SW 1271 (cell line): Measurements from ENCODE around the gene IGF2R.
"Not testable (repeated sequence)": the region's sequence is repeated elsewhere in the genome, so short reads cannot be mapped to it uniquely, and the experiment has no call there.

ENCODE experiments used
- DNase-seq, 2 experiments: peaks; one replicate each; lab custom pipeline; 2025; lab: John Stamatoyannopoulos, UW

IGF2R gene, protein sequence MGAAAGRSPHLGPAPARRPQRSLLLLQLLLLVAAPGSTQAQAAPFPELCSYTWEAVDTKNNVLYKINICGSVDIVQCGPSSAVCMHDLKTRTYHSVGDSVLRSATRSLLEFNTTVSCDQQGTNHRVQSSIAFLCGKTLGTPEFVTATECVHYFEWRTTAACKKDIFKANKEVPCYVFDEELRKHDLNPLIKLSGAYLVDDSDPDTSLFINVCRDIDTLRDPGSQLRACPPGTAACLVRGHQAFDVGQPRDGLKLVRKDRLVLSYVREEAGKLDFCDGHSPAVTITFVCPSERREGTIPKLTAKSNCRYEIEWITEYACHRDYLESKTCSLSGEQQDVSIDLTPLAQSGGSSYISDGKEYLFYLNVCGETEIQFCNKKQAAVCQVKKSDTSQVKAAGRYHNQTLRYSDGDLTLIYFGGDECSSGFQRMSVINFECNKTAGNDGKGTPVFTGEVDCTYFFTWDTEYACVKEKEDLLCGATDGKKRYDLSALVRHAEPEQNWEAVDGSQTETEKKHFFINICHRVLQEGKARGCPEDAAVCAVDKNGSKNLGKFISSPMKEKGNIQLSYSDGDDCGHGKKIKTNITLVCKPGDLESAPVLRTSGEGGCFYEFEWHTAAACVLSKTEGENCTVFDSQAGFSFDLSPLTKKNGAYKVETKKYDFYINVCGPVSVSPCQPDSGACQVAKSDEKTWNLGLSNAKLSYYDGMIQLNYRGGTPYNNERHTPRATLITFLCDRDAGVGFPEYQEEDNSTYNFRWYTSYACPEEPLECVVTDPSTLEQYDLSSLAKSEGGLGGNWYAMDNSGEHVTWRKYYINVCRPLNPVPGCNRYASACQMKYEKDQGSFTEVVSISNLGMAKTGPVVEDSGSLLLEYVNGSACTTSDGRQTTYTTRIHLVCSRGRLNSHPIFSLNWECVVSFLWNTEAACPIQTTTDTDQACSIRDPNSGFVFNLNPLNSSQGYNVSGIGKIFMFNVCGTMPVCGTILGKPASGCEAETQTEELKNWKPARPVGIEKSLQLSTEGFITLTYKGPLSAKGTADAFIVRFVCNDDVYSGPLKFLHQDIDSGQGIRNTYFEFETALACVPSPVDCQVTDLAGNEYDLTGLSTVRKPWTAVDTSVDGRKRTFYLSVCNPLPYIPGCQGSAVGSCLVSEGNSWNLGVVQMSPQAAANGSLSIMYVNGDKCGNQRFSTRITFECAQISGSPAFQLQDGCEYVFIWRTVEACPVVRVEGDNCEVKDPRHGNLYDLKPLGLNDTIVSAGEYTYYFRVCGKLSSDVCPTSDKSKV (N-terminal part only)

DNA sequence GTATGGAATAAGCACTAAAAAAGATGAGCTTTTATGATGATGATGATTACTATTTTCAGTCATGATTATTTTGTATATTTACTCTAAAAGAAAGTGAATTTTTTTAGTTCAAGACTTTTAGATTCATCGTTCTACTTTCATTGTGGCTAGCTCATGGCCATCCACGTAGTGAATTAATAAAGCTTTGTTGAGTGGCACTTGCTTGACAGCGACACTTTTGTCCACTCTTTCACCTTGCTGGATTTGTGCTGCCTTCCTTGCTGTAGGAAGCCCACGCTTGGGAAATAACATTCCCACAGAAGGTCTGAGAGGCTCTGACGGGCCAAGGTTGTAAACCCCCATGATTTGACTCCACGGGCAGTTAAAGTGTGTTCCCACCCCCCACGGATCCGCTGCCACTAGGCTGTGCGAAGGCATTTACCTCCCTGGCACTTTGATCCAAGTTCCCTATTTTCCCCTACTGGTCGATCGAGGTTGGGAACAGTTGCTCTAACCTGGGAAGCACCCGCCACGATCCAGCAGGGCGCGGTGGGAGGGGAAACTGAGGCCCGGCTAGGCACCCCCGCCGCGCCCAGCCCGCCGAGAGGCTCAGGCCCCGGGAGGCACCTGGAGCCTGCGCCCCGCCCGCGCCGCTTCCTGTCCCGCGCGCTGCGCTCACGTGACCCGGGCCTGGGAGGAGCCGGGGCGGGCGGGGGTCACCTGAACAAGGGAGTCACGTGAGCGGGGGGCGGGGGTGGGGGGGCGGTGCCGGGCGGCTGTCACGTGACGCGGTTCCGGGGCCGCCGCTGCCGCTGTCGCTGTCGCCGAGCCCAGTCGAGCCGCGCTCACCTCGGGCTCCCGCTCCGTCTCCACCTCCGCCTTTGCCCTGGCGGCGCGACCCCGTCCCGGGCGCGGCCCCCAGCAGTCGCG is at the start of gene IGF2R:
Gene IGF2R, plus strand, starts transcription at position 788 of the 909 bp plus-strand sequence. CDS start 165 bp downstream, outside the sequence.
- peak; percentile 56 to 79 for DNase-seq

GRCh38 chr6:159919800-159920199 is 49.1 kb upstream of the IGF2R start:
- no peak for DNase-seq

GRCh38 chr6:159924150-159924549 is 44.7 kb upstream of the IGF2R start:
- DNase-seq: not testable (repeated sequence)

- no peak for DNase-seq
Measured at GRCh38 chr6:159926542-159927203, 42.2 kb upstream of the IGF2R start.

DNA sequence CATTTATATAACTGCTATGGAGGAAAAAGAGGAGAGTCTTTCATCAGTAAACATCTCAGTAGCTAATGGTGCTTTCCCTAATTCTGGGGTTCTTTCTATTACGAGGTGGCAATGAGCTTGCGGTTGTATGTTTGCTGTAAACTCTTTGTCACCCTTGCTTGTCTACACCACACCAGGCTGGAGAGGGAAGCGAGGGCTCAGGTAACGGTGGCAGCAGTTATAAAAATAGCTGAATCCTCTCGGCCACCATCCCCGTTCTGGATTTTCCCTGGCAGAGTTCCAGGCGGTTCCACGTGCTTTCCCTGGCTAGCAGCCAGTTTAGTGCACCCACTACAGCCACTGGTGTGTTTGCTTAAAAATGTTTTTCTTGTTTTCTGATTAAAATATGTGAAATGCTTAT is 39.1 kb upstream of the IGF2R start:
- no peak for DNase-seq

- no peak for DNase-seq
Measured at GRCh38 chr6:159931112-159931511, 37.8 kb upstream of the IGF2R start.

DNA sequence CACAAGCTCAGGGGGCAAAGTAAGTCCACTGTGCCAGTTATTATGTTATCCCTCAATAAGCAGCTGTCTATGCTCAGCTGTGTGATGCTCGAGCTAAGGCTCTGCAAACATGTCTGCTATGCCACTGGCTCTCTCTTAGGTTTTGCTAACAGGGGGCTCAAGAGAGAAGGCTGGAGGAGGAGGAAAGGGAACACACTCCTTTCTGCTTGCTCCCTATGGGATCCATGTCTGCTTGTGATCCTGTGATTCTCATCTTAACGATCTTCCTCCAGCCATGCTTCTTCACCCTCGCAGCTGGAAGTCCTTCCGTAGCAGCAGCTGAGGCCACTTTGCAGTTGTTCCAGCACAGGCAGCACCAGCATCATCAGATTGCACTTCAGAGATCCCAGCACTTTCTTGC is 37.0 kb upstream of the IGF2R start:
- DNase-seq: no peak

- DNase-seq: no peak
Measured at GRCh38 chr6:159933077-159933476, 35.8 kb upstream of the IGF2R start.

DNA sequence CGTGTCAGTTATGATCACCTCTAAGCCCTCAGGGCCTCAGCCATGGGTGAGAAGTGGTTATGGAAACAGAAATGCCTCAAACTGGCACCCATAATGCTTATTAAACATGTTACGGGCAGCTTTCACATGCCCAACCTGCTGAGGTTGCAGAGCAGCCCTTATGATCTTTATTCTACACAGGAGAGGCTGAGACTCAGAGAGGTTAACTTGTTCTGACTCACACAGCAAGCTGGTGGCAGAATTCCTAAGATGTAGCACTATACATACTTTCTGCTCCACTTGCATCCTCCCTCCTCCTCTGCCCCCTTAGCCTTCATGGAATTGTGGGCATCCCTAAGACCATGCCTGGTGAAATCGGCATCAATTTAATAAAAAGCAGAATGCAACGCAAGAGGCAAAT is 34.7 kb upstream of the IGF2R start:
- no peak for DNase-seq

DNA sequence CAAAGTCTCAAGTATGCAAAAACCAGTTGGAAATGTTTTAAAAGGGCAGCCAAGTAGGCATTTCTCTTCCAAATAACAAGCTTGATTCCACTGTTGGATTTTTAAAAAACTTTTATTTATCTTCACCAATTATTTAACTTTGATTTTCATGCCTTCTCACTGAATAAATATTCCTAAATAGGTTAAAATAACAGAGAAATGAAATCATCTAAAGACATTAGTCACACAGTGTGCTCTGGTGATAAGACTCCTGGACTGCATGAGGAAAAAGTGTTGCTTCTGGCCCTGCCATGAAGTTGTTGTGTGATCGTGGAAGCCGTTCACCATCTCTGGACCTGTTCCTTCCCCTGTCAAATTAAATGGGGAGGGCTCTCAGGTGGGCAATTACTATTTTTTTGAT is 33.8 kb upstream of the IGF2R start:
- no peak for DNase-seq

GRCh38 chr6:159935633-159936032 is 33.2 kb upstream of the IGF2R start:
- no peak for DNase-seq

DNA sequence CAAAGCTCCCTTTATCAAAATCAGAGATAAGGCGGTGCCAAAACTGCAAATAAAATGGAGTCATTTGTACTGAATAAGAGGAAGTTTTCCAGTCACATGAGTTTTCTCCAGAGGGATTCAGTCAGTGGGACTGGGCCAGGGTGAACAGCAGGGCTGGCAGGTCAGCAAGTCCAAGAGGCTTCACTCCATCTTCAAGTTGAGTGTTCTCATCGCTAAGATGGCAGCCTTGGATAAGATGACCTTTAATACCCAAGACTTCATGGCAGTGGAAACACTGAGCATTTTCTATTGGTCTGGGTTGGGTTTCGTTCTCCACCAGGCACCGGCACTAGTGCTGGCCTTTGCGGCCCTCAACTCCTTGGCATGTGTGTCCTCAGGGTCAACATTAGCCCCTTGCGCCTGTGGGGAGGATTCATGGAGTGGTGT is 29.3 kb upstream of the IGF2R start:
- DNase-seq: no peak

DNA sequence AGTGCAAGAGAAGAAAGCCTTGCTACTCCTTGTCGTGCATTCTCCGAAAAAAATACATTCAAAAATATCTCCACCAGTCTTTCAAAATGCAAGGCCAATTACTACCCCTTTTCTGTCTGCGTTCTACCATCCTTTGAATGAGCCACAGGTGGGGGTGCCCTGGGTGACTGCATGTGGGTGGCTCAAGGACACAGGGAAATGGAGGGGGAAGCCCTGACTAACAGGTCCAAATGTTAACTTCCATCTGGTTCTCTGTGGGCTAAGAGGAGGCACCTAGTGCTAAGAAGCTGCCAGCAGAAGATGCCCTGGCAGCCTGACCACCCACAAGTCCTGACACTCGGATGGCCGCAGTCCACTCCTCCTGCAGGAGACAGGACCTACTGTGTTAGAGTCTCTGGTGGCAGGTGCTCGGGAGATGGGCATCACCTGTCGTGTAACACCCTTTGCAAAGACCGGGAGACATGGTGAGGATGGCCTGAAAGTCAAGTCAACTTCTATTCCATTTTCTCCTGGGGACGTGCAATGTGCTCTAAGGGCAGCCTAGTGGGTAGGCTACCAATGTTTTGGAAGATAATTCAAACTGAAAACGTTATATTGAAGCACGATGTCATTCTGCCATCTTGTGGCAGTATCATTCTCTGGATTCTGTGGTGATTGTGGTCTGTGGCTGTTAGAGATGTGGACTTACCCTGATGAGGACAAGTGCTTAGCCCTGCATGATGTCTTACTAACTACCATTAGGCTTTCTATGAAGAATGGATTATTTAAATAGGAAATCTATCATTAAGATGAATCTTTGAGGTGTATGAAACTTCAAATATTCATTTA is 27.4 kb upstream of the IGF2R start:
- DNase-seq: peak in 1 of 2 experiments; percentile 9

GRCh38 chr6:159943101-159943632 is 25.7 kb upstream of the IGF2R start:
- DNase-seq: no peak

DNA sequence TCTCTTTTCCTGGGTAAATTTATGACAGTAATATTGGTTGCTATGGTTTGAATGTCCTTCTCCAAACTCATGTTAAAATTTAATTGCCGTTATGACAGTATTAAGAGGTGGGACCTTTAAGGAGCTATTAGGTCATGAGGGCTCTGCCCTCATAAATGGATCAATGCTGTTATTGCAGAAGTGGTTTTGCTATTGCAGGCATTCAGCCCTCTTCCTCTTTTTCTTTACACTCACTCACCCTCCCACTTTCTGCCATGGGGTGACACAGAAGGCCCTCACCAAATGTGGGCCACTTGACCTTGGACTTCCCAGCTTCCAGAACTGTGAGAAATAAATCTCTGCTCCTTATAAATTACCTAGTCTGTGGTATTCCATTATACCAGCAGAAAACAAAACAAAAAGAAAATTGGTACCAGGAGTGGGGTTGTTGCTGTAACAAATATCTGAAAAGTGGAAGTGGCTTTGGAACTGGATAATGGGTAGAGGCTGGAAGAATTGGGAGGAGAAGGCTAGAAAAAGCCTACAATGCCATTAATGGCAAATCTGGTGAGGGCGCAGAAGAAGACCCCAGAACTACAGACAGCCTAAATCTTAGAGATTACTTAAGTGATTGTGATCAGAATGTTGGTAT is 24.8 kb upstream of the IGF2R start:
- no peak for DNase-seq

- no peak for DNase-seq
Measured at GRCh38 chr6:159945801-159946392, 23.0 kb upstream of the IGF2R start.

- DNase-seq: no peak
Measured at GRCh38 chr6:159946912-159947311, 22.0 kb upstream of the IGF2R start.

- DNase-seq: no peak
Measured at GRCh38 chr6:159948199-159948598, 20.7 kb upstream of the IGF2R start.
